NCI-H748 treated with DMSO at 0.1 percent for 48 hours (cell line): ENCODE data around the gene ZFAND3.
"Not testable (repeated sequence)": the region's sequence is repeated elsewhere in the genome, so short reads cannot be mapped to it uniquely, and the experiment has no call there.

ENCODE experiments used
- DNase-seq: peaks from one replicate; lab custom pipeline; 2025; lab: John Stamatoyannopoulos, UW

Gene ZFAND3

DNA sequence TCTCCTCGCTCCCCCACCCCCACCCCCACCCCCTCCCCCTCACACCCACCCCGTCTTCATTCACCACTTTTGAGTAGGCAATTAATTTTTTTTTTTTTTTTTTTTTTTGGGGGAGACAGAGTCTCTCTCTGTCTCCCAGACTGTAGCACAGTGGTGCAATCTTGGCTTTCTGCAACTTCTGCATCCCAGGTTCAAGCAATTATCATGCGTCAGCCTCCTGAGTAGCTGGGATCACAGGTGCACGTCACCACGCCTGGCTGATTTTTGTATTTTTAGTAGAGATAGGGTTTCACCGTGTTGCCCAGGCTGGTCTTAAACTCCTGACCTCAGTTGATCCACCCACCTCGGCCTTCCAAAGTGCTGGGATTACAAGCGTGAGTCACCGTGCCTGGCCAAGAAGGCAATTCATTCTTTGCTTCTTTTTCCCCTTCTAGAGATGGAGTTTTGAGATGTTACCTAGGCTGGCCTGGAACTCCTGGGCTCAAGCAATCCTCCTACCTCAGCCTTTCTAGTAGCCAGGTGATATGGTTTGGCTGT lies 230.4 kb downstream of the ZFAND3 start:
- DNase-seq, result not testable (repeated sequence)

DNA sequence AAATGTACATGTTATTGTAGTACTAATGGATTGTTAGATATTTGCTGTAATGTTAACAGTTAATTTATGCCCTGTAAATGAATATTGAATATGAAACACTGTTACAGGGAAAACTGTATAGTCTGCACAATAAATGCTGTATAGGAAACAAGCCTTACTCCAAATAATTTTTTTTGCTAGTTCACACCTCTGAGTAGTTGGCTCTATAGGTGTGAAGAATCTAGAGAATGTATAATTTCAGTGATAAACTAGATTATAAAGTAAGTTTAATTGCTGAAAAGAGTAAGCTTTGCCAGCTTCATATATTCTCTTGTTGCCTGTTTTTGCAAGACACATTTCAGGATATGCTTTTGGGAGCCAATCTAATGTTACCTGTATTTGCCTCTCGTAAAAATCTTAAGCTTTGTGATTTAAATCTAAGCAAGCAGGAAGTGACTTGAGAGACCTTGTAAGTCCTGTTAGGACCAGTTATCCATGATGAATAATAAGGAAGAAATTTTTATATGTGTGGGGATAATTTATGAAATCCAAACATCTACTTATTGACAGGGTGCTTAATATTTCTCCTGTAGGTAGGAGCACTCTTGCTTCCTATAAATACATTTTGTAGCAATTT lies 232.4 kb downstream of the ZFAND3 start:
- no peak for DNase-seq

DNA sequence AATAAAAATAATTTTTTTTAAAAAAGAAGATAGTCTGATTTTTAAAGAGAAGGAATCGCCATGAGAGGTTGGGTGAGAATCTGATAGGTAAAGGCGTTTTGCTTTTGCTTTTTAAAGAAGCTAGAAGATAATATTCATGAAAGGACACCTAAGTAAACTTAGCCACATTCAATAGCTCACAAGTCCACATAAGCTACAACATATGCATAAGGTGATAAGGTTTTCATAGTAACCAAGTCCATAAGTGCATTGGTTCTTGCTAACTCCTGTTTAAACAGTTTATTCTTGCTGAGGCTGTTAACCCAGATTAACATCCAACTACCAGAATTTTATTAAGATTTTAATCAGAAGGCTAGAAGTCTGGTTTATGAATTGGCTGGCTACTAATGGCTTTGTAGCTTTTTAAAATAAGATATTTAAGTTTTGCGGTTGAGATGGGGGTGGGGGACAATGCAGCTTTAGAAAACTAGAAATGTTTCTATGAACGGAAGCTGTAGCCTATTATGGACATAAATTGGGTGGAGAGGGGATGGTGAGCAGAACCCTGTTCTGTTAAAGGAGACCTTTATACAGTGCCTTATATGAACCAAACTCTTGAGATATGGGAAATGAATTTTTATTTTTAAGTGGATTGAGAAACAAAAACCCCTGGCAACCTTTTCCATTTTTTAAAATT lies 235.1 kb downstream of the ZFAND3 start:
- DNase-seq, result no peak

DNA sequence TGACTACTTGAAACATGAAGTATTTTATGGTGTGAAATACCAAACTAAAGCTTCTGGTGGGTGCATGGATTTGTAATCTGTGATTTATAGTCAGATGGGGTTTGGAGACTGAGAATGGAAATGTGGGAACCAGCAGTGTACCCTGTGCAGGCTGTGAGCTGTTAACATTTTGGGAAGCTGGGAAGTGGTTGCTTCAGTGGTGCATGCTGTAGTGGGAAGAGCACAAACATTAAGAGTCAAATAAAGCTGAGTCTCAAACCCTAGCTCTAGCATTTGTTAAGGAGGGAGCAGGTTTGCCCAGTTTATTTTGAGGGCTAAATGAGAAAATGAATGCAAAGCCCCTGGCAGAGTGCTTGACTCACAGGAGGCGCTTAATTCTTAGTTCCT lies 235.7 kb downstream of the ZFAND3 start:
- DNase-seq, result no peak

DNA sequence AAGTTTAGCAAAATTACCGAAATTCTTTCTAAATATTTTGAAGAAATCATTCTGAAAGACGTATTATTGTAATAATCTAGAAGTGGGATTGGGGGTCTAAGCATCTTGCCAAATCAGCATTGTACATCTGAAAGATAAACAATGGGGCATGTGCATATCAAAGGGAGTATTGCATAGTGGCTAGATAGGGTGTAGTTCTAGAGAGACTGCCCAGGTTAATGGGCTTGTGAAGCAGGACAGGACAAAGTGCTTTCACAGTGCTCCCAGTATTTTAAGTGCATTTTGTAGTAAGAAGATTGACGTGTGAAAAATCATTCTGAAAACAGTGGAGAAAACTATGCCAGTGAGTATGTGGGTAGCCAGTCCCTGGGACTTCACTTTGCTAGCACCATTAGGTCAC lies 236.8 kb downstream of the ZFAND3 start:
- DNase-seq, result no peak

DNA sequence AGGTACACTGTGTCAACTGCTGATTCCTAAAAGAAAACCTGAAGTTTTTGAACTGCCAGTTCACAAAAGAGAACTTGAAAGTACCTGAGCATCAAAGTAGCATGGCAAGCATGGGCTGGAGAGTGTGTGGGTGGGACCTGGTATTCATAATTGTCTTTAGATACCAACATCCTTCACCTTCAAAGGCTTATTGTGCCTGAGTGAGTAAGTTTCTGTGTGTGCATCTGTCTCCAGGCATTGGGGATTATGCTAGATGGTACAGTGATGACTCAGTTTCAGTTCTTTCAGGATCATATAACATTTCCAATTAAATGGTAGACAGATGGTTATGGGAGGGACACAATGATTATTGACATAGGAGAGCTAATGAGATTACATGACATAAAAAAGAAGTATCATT lies 238.5 kb downstream of the ZFAND3 start:
- peak; percentile 53 for DNase-seq

DNA sequence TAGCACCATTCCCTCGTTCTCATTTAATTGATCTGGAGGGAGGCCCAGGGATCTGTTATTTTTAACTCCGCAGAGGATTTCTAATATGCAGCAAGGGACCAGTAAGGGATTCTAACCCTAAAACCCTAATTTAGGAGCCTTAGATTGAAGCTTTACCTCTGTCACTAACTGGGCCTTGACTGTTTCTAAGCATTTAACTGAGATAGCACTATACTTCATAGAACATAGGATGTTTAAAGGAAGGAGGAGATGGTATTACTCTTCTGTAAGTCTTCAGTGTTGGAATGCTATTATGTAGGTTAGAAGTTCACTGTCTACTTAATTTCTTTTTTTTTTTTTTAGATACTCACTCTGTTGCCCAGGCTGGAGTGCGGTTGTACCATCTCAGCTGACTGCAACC lies 242.5 kb downstream of the ZFAND3 start:
- DNase-seq, result no peak

DNA sequence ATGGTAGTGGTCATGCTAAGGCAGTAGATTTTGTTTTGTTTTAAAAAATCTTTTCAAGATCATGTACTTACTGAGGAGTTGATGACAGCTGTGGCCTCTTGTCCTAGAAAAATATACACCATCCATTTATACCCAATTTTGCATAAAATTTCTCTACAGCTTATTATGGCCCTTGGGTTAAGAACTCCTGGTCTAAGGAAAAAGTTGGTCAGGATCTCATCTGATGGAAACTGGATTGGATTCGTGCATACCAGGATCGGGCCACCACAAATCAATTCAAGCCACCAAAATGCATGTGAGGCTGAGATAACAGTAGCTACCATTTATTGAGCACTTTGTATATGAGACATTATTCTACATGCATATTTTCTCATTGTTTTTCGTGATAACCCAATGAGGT lies 244.4 kb downstream of the ZFAND3 start:
- no peak for DNase-seq

DNA sequence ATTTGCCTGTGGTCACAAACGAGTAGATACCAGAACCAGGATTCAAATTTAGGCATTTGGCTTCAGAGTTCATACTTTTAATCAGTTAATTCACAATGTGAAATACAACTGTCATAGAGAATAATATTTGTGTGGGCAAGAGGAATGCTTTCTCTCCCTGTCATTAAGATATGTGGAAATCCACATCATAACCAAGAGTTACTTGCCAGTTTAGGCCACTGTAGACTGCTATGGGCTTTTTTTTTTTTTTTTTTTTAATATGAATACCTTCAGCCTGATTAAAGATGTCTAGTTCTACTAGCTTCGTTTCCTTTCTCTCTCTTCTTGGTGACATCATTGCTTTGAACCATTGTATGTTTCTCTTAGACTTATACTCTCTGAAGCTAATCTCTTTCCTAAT lies 244.9 kb downstream of the ZFAND3 start:
- no peak for DNase-seq

DNA sequence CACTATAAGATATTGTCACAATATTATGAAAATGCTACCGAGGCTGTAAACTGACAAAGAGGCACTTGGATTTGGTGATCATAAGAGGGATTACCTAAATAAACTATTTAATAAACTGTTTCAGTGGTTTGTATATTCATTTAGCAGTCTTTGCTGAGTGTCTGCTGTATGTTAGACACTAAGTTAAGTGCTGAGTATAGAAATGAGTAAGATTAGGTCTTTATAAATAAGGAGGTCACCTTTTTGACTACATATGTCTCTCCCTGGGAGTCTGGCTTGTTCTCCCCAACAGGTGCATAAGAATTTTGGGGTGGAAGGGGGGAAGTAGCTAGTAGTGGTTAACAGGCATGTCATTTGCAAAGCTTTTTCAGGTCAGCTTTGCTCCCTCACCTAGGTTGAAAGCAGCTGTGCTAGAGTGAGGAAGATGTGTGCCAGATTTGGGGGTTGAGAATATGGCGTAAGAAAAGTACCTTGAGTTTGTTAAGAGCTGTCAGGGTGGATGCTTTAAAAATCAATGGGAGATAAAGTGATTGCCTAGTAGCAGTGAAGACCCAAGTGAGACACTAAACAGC lies 246.3 kb downstream of the ZFAND3 start:
- no peak for DNase-seq

DNA sequence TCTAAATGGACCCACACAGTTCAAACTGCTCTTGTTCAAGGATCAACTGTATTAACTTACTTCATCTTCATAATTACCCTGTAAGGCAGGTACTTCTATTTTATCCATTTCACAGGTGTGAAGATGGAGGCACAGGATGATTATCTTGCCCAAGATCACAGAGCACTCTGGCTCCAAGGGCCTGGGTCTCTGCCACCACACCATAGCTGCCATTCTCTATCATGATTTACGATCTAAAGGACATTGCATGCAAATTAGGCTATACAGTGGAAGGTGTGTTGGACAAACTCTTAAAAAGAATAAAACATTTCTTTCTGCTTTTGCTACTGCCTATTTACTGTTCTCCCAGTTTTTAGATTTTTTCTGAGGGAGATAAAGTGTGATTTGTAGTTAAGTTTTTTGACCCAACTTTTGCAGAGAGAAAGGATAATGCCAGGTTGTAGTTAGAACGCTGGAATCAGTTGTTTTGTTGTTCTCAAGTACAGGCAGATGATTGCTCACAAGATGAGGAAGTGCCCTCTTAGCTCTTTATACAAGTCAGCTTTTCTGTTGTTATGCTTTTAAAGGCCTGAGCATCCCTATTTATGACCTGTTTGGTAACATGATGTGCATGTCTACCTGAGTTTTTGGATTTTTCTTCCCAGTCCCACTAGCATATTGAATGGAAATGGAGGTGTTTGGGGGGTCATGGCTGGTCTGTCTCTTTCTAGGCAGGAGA lies 247.9 kb downstream of the ZFAND3 start:
- DNase-seq, result no peak

DNA sequence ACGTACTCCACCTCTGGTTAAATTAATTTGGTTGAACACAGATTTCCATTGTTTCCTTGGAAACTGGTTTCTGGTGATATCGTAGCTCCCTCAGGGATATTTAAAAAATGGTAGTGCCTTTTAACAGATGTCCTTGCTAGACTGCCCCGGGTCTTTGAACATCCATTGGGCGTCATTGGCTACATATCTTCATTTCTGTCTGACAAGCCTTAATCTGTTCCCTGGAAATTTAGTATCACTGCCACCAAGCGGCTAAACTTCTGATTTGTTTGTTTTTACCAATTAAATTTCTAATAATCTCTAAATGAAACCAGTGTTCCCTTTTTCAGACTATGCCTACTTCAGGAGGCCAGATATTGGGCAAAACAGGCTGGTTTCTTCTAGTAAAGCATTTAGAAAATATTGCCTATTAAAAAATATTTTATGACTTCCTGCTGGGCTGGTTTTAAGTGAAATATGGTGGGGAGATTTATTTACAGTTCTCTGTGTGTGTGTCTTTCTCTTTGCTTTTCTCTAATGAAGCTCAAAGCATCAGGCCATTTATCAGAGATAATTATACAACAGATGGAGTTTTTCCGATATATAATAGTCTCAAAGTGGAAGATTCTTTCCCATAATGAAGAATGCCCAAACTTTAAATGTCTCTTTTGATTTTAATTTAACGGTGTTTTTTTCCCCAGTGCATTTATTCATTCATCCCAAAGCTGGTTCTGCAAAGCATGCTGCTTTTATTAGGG lies 249.5 kb downstream of the ZFAND3 start:
- no peak for DNase-seq

DNA sequence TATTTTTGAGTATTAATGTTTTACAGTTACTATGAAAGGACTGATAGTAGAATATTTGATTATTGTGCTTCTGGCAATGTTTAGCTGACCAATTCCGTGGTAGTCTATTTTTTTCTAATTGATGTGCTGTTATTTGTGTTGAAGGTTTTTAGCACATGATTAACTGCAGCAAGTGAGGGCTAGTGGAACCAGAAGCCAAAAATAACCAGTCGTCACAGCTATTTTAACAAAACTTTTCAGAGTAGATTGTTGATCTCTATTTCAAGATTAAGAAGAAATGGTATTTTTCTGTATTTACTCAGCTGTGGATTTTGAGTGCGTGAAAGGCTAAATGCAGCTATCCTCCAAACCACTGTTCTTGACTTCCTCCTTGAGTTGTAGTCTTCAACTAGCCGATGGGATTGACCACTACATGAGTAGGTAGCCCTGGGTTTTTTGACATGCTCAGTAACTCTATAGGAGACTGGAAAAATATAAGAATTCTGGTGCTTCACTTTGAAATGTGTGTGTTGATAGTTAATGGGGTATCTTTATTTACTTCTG lies 258.0 kb downstream of the ZFAND3 start:
- no peak for DNase-seq

DNA sequence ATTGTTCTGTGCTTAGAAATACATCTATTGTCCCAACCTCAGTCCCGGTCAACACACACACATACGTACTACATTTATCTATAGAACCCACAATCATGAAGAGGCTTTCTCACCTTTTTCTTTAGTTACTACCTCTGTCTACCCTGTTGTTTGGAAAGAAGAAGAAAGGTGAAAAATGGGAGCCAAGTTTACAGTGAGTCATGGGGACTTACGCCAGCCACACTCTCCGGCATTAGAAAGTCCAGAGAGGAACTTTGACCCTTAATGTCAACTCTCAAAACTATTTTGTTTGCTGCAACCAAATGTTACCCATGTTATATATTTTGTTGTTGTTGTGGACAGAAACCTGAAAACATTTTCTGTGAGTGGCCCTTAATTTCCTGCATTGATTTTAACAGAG lies 259.1 kb downstream of the ZFAND3 start:
- DNase-seq, result no peak

DNA sequence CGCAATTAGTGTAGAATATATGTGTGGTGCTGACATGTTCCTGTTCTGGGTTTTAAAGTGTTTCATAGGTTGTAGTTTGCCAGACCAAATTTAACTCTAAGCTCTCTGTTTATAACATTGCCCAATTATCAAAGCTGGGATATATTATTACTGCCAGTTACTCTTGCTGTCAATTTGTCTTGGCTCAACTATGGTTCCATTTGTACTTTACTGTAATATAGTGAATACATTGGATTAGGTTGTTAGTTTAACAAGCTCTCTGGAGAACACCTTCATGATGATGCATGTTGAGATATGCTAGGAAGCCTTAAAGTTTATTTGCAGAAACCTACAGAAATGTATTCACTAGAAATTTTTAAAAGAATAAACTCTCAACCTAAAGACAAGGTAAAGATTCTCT lies 259.6 kb downstream of the ZFAND3 start:
- DNase-seq, result no peak

DNA sequence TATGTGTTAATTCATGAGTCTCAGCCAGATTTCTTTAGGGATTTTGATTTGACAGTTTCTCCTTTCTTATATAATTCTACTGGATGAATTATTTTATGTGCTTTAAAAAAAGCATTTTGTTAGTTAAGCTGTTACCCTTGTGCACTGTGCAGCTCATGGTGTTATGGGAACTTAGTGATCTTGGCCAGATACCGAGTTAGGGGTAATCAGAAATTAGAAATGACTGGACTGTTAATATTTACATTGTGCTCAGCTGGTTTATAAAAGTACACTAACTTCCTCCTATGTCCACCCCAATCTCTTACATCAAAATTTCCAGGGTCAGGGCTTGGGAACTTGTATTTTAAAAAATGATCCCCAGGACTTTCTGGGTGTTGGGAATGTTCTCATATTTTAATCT lies 260.0 kb downstream of the ZFAND3 start:
- DNase-seq, result no peak

DNA sequence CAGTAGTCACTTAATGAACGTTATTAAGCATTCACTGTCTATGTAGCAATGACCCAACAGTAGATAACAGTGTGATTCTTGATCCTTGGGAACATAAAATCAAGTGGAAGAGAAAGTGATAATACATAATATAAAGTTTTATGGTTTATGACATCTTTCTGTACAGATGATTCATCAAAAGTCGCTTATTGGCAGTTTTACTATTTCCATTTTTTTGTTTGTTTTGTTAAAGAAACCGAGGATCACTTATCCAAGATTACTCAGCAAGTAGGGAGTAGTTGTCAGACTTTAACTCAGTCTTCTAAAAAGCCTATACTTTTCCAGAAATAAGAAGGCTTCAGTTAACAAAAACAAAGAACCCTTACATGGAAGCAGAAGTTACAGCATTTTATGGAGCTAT lies 260.8 kb downstream of the ZFAND3 start:
- DNase-seq, result no peak

DNA sequence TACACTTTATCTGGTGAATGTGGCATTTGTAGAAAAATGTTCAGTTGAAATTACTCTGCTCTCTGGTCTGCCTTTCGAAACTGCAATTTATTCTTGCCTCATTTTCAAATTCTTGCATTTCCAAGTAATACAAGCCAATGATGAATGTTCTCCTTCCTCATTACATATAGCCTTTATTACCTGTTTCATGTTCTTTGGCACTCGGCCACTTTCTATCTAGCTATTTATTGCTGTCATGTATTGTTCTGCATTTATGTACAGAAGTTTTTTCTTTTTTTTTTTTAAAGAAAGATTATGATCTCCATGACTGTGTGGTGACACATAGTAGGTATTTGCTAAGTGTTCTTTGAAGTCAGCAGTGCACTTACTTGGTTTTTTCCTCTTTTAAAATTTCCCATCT lies 261.4 kb downstream of the ZFAND3 start:
- no peak for DNase-seq

DNA sequence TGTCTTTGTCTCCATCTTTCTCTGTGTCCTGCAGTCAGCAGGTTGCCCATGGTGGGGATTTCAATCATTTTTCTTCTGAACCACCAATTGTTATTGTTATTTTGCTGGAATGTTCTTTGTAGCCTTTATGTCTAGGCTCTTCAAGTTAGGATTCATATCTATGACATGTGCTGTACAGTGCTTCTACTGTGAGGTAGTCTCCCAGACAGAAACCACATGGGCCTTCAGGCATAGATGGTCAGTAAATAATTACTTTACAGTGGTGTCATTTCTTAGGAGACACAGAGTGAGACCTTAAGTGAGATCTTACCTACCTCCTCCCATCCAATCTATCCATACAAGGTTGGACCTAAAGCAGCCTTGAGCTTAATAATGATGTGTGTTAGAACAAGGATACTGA lies 265.5 kb downstream of the ZFAND3 start:
- DNase-seq, result no peak

DNA sequence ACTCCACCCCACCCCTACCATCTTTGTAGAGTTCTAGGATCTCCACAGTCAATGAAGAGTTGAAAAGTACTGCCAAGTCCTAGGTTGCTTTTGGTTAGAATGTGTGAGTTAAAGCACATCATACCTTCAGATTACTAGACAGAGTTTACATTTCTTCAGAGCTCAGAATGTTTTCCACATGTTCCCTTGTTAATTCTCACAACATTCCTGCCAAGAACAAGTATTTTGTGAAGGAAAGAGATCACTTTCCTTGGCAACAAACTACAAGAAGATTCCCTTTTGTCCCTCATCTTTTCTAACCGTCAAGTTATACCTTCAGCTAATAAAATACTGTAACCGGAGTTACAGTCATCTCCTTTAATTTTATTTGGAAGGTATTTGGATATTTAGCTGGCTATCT lies 266.8 kb downstream of the ZFAND3 start:
- DNase-seq, result no peak

DNA sequence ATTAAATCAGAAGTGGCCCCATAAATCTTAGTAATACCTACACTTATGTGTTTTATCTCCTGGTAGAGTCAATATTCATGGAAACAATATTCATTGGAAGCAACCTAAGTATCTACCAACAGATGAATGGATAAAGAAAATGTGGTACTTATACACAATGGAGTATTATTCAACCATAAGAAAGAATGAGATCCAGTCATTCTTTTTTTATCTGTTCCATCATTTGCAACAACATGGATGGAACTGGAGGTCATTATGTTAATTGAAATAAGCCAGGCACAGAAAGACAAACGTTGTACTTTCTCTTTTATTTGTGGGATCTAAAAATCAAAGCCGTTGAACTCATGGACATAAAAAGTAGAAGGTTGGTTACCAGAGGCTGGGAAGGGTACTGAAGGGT lies 268.5 kb downstream of the ZFAND3 start:
- no peak for DNase-seq

DNA sequence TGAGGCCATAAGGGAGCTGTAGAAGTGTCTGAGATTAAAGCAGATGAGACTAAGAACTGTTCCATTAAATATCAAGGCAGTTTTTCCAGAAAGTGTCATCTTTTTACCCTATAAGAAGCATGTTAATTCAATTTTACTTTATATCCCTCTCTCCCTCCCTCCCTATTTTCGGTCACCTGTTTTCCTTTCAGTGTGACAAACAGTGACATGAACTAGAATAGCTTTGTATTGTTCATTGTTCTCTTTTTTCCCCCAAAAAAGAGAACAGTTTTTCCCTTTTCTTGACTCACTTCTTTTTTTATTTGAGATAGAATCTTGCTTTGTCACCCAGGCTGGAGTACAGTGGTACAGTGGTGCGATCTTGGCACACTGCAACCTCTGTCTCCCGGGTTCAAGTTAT lies 269.3 kb downstream of the ZFAND3 start:
- no peak for DNase-seq
